ES-I3 (cell line): ENCODE measurements around the gene CYBA.

Experiments
- H3K36me3 ChIP-seq: 2 replicates; pipeline ENCODE4 v1.6.1; 2013; ENCODE audit warnings: mild to moderate bottlenecking, low read length, control low read depth, moderate library complexity; ENCODE audit not compliant: insufficient read depth
- H3K4me1 ChIP-seq: 2 replicates; pipeline ENCODE4 v1.6.1; 2013; ENCODE audit warnings: mild to moderate bottlenecking, control low read depth, low read length; ENCODE audit not compliant: insufficient read depth
- H3K9ac ChIP-seq: 2 replicates; pipeline ENCODE4 v1.6.1; 2013; ENCODE audit warnings: low read depth, mild to moderate bottlenecking, low read length, moderate library complexity
- H3K9me3 ChIP-seq: 2 replicates; pipeline ENCODE4 v1.6.1; 2013; ENCODE audit warnings: mild to moderate bottlenecking, low read length, moderate library complexity; ENCODE audit not compliant: control insufficient read depth, insufficient read depth

CYBA gene

DNA sequence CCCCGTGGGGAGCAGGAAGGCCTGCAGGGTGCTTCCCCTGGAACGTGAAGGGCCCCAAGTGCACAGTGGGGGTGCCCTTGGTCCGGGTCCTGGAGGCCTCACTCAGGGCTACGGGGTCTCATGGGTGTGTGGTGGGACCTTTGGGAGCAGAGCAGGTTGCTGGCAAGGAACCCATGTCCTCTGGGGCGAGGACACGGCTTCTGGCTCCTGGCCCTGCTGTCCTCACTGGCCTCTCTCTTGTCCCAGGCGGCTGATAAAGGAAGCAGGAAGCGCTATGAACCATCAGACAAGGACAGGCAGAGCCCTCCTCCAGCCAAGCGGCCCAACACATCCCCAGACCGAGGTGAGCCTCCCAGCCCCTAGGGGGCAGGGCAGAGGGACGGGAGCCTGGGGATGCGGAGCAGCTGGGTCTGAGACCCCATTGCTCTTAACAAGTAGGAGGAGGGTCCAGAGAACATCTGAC, 22.3 kb downstream of the CYBA start:
- H3K36me3 ChIP-seq = no peaks in the 10 kb centered on the region; the same call in 1 of the 2 replicates
- H3K4me1 ChIP-seq = no peaks in the 10 kb centered on the region
- H3K9me3 ChIP-seq = no peaks in the 10 kb centered on the region
- H3K9ac ChIP-seq = no peak overlapping the region

DNA sequence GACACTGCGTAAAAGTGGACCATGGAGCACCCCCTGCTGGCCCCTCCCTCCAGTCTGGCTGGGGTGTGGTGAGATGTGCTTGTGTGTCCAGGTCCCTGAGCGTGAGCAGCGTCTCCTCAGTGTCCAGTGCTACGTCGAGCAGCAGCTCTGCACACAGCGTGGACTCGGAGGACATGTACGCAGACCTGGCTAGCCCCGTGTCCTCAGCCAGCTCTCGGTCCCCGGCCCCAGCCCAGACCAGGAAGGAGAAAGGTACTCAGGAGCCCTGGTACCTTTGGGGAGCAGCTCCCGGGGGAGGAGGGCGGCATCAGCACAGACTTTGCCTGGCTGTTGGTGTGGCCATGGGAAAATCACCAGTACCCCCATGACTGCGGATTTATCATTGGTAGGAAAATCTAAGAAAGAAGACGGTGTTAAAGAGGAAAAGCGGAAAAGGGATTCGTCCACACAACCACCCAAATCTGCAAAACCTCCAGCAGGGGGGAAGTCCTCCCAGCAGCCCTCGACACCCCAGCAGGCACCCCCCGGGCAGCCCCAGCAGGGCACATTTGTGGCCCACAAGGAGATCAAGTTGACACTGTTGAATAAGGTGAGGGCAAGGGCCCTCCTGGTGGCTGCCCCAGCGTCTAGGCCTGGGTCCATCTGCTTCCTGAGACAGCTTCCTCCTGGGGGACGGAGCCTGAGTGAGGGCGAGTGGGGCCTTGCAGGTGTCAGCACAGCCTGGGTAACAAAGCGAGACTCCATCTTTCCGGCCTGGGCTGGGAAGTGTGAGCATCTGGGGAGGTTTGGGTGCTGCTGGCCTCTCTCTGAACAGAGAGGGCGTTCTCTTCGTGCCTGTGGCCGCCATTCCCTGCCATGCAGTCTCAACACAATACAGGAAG, 23.1 kb downstream of the CYBA start:
- Histone ChIP-seq H3K9ac (no peak overlapping the region), H3K9me3 (no peaks in the 10 kb centered on the region), H3K36me3 (peaks cover 2% of the 10 kb centered on the region; the same call in 1 of the 2 replicates), H3K4me1 (no peaks in the 10 kb centered on the region)

DNA sequence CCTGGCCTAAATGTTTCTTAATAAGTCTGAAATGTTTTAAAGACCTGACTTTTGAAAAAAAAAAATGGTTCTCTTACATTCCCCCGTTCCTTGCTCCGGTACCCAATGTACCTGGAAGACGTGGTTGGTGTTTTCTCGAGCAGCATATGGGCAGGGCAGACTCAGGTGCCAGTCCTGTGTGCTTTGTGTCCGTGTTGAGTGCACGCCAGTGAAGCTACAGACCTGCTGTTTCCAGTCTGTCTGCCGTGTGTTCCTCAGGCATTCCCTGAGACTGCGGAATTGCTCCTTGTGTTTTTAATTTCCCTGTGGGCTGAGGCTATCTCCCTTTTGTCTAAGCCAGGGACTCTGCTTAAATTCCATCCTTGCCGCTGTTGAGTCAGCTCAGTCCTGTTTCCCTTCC, 24.2 kb downstream of the CYBA start:
- Histone ChIP-seq H3K9me3 (no peaks in the 10 kb centered on the region), H3K36me3 (peaks cover 2% of the 10 kb centered on the region; the same call in 1 of the 2 replicates), H3K4me1 (no peaks in the 10 kb centered on the region), H3K9ac (no peak overlapping the region)

DNA sequence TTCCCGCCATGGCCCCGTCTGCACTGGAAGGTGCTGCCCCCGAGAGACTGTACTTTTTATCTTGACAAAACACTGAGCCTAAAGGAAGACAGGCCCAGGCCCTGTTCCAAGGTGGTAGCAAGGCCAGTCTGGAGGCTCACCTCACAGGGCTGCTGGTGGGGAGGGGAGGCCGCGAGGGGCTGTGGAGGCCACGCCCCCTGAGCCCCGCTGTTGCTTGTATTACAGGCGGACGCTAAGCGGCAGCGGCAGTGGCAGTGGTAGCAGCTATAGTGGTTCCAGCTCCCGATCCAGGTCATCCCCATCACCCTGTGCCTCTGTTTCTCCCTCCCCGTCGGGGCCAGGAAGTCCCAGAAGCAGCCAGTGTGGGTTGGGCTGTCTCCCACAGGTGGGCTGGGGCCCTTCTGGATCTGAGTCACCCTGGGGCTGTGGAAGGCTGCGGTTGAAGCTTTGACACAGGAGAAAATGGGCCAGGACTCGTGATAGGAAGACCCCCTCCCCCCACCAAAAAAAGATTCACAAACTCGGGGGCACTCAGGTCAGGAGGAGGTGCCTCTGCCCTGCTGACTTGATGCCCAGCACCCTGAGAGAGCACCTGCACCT, 25.8 kb downstream of the CYBA start:
- no peaks in the 10 kb centered on the region for H3K9me3 ChIP-seq
- H3K36me3 ChIP-seq = peaks cover 2% of the 10 kb centered on the region; the same call in 1 of the 2 replicates
- no peaks in the 10 kb centered on the region for H3K4me1 ChIP-seq
- no peak overlapping the region for H3K9ac ChIP-seq

DNA sequence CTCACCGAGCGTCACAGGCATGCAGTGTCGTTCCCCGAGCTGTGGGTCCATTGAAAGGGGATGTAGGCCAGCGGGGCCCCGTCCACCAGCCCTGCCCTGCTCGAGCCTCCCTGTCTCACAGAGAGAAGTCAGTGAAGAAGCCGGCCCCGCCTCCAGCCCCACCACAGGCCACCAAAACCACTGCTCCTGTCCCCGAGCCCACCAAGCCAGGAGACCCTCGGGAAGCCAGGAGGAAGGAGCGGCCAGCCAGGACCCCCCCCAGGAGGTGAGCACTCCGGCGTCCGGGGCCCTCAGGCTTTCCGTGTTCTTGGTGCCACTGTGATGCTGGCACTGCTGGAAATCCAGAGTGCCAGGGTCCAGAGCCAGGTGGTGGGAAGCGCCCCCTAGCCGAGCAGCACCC, 26.4 kb downstream of the CYBA start:
- Histone ChIP-seq H3K36me3 (peaks cover 2% of the 10 kb centered on the region; the same call in 1 of the 2 replicates), H3K9ac (no peak overlapping the region), H3K9me3 (no peaks in the 10 kb centered on the region), H3K4me1 (no peaks in the 10 kb centered on the region)

DNA sequence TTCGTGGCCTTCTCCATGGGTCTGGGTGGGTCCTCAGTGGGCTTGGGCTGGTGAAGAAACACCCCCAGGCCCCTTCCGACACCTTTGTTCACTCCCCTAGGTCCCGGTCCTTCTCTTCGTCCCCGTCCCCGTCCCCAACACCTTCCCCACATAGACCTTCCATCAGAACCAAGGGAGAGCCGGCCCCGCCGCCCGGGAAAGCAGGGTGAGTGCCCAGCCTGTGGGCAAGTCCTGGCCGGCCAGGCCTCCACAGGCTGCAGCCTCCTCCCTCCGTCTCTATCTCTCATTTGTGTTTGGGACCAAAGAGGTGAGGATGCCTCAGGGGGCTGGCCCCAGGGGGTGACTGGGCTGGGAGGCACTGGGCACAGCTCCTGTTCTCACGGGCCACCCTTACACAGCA, 27.0 kb downstream of the CYBA start:
- Histone ChIP-seq H3K9ac (no peak overlapping the region), H3K36me3 (peaks cover 2% of the 10 kb centered on the region; the same call in 1 of the 2 replicates), H3K4me1 (no peaks in the 10 kb centered on the region), H3K9me3 (no peaks in the 10 kb centered on the region)

DNA sequence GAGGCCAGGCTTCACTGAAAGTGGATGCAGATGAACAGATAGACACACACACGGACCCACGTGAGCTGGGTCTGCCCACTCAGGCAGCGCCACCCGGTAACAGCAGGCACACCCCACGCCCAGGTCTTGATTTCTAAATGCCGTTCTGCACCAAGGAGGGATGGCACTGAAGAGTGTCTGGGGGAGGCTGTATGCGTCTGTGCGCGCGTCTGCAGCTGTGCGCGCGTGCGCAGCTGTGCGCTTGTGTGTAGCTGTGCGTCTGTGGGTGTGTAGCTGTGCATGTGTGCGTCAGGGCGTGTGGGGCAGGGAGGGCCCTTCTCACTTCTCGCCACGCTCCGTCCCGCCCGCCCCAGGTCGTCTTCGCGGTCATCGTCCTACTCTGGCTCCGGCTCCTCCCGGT, 28.0 kb downstream of the CYBA start:
- H3K36me3 ChIP-seq = peaks cover 2% of the 10 kb centered on the region; the same call in 1 of the 2 replicates
- no peaks in the 10 kb centered on the region for H3K4me1 ChIP-seq
- no peaks in the 10 kb centered on the region for H3K9me3 ChIP-seq
- H3K9ac ChIP-seq = no peak overlapping the region

DNA sequence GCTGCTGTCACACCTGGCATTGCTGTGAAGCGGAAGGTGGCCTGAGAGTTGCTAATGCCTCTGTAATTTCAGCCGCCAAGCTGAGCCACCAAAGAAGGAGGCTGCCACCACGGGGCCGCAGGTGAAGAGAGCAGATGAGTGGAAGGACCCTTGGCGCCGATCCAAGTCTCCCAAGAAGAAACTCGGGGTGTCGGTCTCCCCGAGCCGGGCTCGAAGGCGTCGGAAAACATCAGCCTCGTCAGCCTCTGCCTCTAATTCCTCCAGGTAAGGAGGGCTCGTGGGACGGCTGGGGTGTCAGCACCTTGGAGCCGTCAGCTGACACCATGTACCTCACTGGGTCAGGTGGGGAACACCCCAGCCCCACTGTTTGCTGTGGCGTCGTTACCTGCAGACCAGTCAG, 28.7 kb downstream of the CYBA start:
- Histone ChIP-seq H3K36me3 (0 out of 2 replicates have a peak, but pooled peaks cover 2% of the 10 kb centered on the region), H3K9ac (no peak overlapping the region), H3K4me1 (no peaks in the 10 kb centered on the region), H3K9me3 (no peaks in the 10 kb centered on the region)

DNA sequence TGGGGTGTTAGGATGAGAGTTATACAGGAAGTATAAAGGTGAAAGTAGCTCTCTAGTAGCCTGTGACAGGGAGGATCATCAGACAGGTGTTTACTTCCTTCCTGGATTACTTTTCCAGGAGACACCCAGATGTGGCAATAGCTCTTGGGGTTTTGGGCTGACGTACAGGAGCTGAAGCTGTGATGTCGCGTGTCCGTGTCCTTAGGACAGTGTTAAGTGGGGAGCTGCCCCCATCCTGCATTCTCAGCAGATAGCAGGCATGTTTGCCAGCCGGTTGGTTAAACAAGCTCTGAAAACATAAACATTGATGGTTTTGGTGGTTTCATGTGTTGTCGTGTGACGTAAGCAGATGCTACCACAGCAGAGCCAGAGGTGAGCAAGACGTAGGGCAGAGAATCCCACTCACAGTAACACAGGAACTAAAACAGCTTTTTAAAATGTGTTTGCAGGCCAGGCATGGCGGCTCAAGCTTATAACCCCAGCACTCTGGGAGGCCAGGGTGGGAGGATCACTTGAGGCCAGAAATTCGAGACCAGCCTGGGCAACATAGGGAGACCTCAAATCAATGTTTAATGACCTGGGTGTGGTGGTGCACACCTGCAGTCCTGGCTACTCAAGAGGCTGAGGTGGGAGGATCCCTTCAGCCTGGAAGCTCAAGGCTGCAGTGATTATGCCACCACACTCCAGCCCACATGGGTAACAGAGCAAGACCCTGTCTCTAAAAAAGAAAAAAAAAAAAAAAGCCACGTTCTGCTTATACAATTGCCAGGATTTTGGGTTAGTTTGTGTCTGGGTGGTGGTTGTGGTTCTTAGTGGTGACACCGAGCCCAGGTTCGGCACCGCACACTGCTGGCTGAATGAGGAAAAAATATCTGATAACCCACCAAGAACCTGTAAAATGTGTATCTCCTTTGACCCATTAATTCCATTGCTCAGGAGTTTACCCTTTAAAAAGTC, 30.7 kb downstream of the CYBA start:
- Histone ChIP-seq H3K9ac (no peak overlapping the region), H3K36me3 (0 out of 2 replicates have a peak, but pooled peaks cover 2% of the 10 kb centered on the region), H3K9me3 (no peaks in the 10 kb centered on the region), H3K4me1 (no peaks in the 10 kb centered on the region)

DNA sequence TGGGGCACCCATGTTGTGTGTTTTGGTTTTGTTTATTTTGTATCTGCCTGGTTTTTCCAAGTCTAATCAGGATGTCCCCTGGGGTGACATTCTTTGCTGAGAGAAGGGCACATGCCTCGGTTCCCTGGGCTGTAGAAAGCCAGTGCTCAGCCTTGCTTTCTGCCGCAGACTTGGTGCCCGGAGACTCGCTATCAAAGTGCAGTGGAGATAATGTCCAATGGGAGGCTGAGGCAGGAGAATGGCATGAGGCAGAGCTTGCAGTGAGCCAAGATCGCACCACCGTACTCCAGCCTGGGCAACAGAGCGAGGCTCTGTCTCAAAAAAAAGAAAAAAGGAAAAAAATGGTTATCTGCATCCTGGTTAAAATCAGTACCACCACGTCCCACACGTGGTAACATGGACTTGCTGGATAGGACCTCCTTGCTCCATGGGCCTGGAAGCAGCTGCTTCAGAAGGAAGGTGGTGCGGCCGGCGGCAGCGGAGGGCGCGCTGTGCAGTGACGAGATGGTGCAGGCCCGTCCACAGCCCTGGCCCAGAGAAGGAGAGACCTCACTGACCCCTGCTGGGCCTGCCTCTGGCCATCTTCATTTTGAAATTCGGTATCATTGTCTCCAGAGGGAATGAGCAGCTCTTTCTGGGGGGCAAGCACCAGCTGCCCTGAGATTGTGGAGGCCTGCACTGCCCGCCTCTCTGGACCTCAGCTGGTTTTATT, 31.7 kb downstream of the CYBA start:
- Histone ChIP-seq H3K9ac (no peak overlapping the region), H3K36me3 (0 out of 2 replicates have a peak, but pooled peaks cover 2% of the 10 kb centered on the region), H3K4me1 (no peaks in the 10 kb centered on the region), H3K9me3 (no peaks in the 10 kb centered on the region)

DNA sequence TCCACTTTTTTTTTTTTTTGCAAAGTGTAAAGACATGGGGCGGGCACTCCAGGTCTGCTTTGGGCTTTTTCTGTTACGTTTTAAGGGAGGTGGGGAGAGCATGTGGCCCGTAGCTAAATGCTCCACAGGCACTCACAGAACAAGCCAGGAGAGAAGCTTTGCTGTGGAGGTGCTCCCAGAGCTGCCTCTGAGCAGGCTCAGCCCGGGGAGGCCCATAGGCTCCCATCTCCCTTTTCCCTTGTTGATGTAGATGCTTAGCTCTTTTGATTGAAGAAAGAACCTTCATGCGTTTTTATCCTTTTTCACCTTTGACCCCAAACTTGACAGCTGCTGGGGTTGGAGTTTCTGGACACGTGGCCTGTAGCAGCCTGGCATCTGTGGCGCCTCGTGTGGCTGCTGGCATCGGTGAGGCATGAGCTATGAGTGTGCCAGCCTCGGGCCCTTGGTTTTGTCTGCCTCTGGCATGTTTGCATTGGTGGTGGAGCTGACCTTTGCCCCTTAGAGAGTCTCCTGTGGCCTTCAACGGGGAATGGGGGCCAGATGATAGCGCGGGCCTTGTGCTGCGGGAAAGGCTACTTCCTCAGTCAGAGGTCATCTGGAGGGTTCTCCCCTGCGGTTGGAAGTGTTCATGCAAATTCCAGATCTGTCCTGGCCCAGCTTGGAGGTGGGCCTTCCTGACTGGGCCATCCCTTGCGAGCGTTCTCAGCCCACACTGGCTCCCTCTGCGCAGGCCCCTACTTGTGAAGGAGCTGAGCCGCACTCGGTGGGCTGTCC, 32.5 kb downstream of the CYBA start:
- no peak overlapping the region for H3K9ac ChIP-seq
- no peaks in the 10 kb centered on the region for H3K4me1 ChIP-seq
- no peaks in the 10 kb centered on the region for H3K9me3 ChIP-seq
- H3K36me3 ChIP-seq = 0 out of 2 replicates have a peak, but pooled peaks cover 2% of the 10 kb centered on the region

DNA sequence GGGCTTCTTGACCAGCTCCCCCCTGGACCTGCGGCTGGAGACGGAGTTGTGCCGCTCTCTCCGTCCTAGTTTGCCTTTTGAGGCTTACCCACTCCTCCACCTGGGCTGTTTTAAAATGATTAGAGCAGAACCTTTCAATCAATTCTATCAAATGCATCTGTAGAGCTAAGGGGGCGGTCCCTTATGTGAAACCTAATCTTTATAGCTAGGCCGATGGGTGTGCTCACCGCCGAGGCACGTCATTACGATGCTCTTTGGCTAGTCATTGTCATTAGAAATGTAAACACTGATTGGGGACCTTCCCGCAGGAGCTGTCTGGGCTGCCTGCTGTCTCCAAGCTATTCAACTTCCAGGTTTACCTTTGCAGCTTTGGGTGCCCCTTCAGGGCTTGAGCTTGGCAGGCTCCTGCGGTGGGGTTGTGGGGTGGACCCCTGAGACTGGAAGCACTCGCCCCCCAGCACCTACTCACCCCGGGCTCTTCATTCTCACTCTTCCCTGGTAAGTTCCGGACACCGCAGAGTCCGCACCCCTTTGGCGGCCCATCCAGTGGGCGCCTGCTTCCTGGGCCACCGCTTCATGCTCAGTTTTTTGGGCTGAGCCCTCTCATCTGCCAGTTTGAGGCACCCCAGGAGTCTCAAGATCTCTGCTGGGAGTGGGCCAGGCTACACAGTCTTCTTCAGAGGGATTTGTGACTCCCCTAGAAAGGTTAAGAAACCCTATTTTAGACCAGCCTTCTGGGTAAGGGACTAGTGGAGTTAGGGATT, 33.4 kb downstream of the CYBA start:
- Histone ChIP-seq H3K4me1 (no peaks in the 10 kb centered on the region), H3K9ac (no peak overlapping the region), H3K9me3 (no peaks in the 10 kb centered on the region), H3K36me3 (no peaks in the 10 kb centered on the region)
